HepG2 (cell line): ENCODE data around the gene MPIG6B. TPM values are rescaled to one million over a fixed set of nuclear protein-coding genes. Genes with fewer than 3 reads are reported as not detected.

ENCODE experiments used
- ATAC-seq: fragments of 200-7000 bp; cut with Tn5 transposase; 3 replicates; pipeline ENCODE4 v1.9.1; 2020; ENCODE audit warnings: mild to moderate bottlenecking, moderate library complexity
- BruUV-seq: library from RNA; stranded (reverse); fragments of 400-500 nt; replicated peaks from 2 replicates; lab custom pipeline; 2021; lab: Mats Ljungman, UMichigan
- CTCF ChIA-PET: fragments of 300-600 bp; formaldehyde crosslinking; extraction: SDS; loops from one replicate; lab custom pipeline; 2021; ENCODE audit warnings: low total read pairs, inconsistent platforms, low intra/inter-chr PET ratio; lab: Yijun Ruan, JAX
- POLR2A ChIA-PET: fragments of 350-600 bp; sonication (Branson Sonifier 250); formaldehyde crosslinking; loops from one replicate; lab custom pipeline; 2020; ENCODE audit warnings: antibody characterized with exemption, inconsistent platforms; lab: Yijun Ruan, JAX
- DNase-seq: peaks from one replicate; pipeline ENCODE4 v3.0.0-alpha.2; 2015; ENCODE audit warnings: low spot score
- FAIRE-seq: peaks from 3 replicates; lab custom pipeline; 2011; peaks lifted over from hg19 to GRCh38; lab: Jason Lieb, UNC
- H2AFZ ChIP-seq: one replicate; pipeline ENCODE4 v1.6.1; 2011; ENCODE audit warnings: low read length, inconsistent platforms
- H3K27ac ChIP-seq: fragments of 300-600 bp; 3 replicates; pipeline ENCODE4 v1.8.0; 2011; ENCODE audit warnings: mixed run types, mild to moderate bottlenecking, mixed read lengths, low read length, inconsistent platforms; ENCODE audit not compliant: insufficient read depth; ENCODE audit errors: extremely low read length
- H3K27me3 ChIP-seq, 2 experiments: fragments of 200-600 bp in 1 of 2; 2 replicates in 1 of 2; 3 replicates in 1 of 2; pipeline versions ENCODE4 v1.6.0 to v1.8.0; 2011; ENCODE audit warnings: low read length in 2 of 2, mild to moderate bottlenecking in 2 of 2, moderate library complexity in 2 of 2, inconsistent platforms in 1 of 2; ENCODE audit not compliant: insufficient read depth in 2 of 2, control insufficient read depth in 1 of 2
- H3K36me3 ChIP-seq, 2 experiments: fragments of 200-600 bp in 1 of 2; replicated peaks in 1 of 2; 2 replicates in 1 of 2; 3 replicates in 1 of 2; pipeline versions ENCODE4 v1.5.1 to v1.8.0; 2011; ENCODE audit warnings: low read length in 2 of 2, inconsistent platforms in 1 of 2; ENCODE audit not compliant: insufficient read depth in 2 of 2, control insufficient read depth in 1 of 2
- H3K4me1 ChIP-seq: 2 replicates; pipeline ENCODE4 v1.5.1; 2012; ENCODE audit warnings: low read length, inconsistent platforms; ENCODE audit not compliant: insufficient read depth
- H3K4me2 ChIP-seq: 2 replicates; pipeline ENCODE4 v1.6.0; 2011; ENCODE audit warnings: low read depth, low read length, inconsistent platforms
- H3K4me3 ChIP-seq, 3 experiments: fragments of 200-600 bp in 1 of 3; sonication (generic), shearing (Covaris generic) in 1 of 3; replicated peaks in 1 of 3; 2 replicates each; pipeline ENCODE4 v1.5.1; 2011 to 2016; ENCODE audit warnings: low read length in 3 of 3, inconsistent platforms in 2 of 3, low read depth in 2 of 3, mild to moderate bottlenecking in 2 of 3, control low read depth in 1 of 3, mixed read lengths in 1 of 3; ENCODE audit not compliant: insufficient read depth in 1 of 3
- H3K79me2 ChIP-seq: one replicate; pipeline ENCODE4 v1.6.1; 2011; ENCODE audit warnings: low read length, inconsistent platforms; ENCODE audit not compliant: insufficient read depth
- H3K9ac ChIP-seq: 2 replicates; pipeline ENCODE4 v1.6.0; 2011; ENCODE audit warnings: mild to moderate bottlenecking, low read depth, low read length, inconsistent platforms; ENCODE audit not compliant: insufficient read depth
- H3K9me3 ChIP-seq: 2 replicates; pipeline ENCODE4 v1.5.1; 2012; ENCODE audit warnings: mild to moderate bottlenecking, low read length
- H4K20me1 ChIP-seq: 2 replicates; pipeline ENCODE4 v1.6.0; 2011; ENCODE audit warnings: inconsistent platforms, mild to moderate bottlenecking, low read length, moderate library complexity; ENCODE audit not compliant: insufficient read depth
- AGO2 ChIP-seq: fragments of 200-400 bp; formaldehyde crosslinking; optimal IDR thresholded peaks from 2 replicates; pipeline ENCODE3; 2017; ENCODE audit warnings: mild to moderate bottlenecking, low read depth, low read length, moderate library complexity
- KLF6 ChIP-seq: IDR thresholded peaks from 2 replicates; pipeline ENCODE4 v1.8.0; 2016; ENCODE audit warnings: missing biosample characterization, missing genetic modification reagents
- MTA3 ChIP-seq: sonication (generic); formaldehyde crosslinking; IDR thresholded peaks from 2 replicates; pipeline ENCODE4 v1.4.0; 2020; ENCODE audit warnings: missing genetic modification reagents
- SAFB2 ChIP-seq: sonication (generic); formaldehyde crosslinking; IDR thresholded peaks from 2 replicates; pipeline ENCODE4 v1.5.1; 2020; ENCODE audit warnings: missing genetic modification reagents, low read depth, mild to moderate bottlenecking, borderline replicate concordance
- SAP130 ChIP-seq: IDR thresholded peaks from 2 replicates; pipeline ENCODE4 v1.6.1; 2016; ENCODE audit warnings: low read depth
- SP4 ChIP-seq: sonication (generic); formaldehyde crosslinking; IDR thresholded peaks from 2 replicates; pipeline ENCODE4 v1.8.1; 2023; ENCODE audit warnings: mild to moderate bottlenecking, missing genetic modification reagents
- ZBTB38 ChIP-seq: sonication (generic); formaldehyde crosslinking; IDR thresholded peaks from 2 replicates; pipeline ENCODE4 v1.5.1; 2020; ENCODE audit warnings: mild to moderate bottlenecking, missing genetic modification reagents
- ZNF577 ChIP-seq: sonication (generic); formaldehyde crosslinking; IDR thresholded peaks from 2 replicates; pipeline ENCODE4 v1.4.0; 2020; ENCODE audit warnings: mild to moderate bottlenecking, low read depth, missing genetic modification reagents, borderline replicate concordance
- ZNF609 ChIP-seq: sonication (generic); formaldehyde crosslinking; IDR thresholded peaks from 2 replicates; pipeline ENCODE4 v1.4.0; 2020; ENCODE audit warnings: mild to moderate bottlenecking, missing genetic modification reagents, borderline replicate concordance
- ZNF652 ChIP-seq: IDR thresholded peaks from 2 replicates; pipeline ENCODE4 v1.6.1; 2016; ENCODE audit warnings: low read depth, borderline replicate concordance
- ZNF768 ChIP-seq: sonication (generic); formaldehyde crosslinking; IDR thresholded peaks from 2 replicates; pipeline ENCODE4 v1.4.0; 2020; ENCODE audit warnings: missing genetic modification reagents
- WGBS: methylation state at CpG from one replicate; pipeline ENCODE4 v1.1.6; 2017; ENCODE audit warnings: low lambda C conversion rate; 5-methylcytosine and 5-hydroxymethylcytosine counted together
- in situ Hi-C: cut with HindIII; loops from 2 replicates; pipeline ENCODE4 v1.10.0; 2017; ENCODE audit warnings: low pct_unique_long_range_greater_than_20kb; ENCODE audit not compliant: extremely low pct_ligation_motif_present
- intact Hi-C: fragments of 100-400 bp; cut with micrococcal nuclease; formaldehyde crosslinking; loops from one replicate; pipeline ENCODE4 v1.10.0; 2022; ENCODE audit not compliant: unreplicated experiment
- polyA plus RNA-seq, 8 experiments: library from polyadenylated mRNA; depleted of rRNA in 3 of 8; stranded (reverse) in 7 of 8; unstranded in 1 of 8; fragments of >200 nt; fragmentation: Illumina TruSeq in 4 of 8; extraction: Trizol in 4 of 8; gene quantifications; 2 replicates each; pipeline versions ENCODE4 v1.2.1 to v1.2.3, GENCODE V29; 2011 to 2016; ENCODE audit warnings: low read depth in 4 of 8, missing spikeins in 1 of 8, mixed read lengths in 1 of 8; ENCODE audit not compliant: insufficient read depth in 1 of 8
- total RNA-seq, 5 experiments: library from RNA; depleted of rRNA; stranded (reverse); fragments of >200 nt; fragmentation: Illumina TruSeq; extraction: Trizol; gene quantifications; 2 replicates each; pipeline ENCODE4 v1.2.3, GENCODE V29; 2016; ENCODE audit warnings: low read depth in 1 of 5

Gene MPIG6B
- total and polyA plus RNA-seq, 2 of the 13 experiments (the other 11 are each of a cell fraction or from before 2014, with no cell fraction given): not detected

- Histone ChIP-seq H3K4me3 (no peak overlapping the region), H3K36me3 (peaks cover 46 to 54% of the 10 kb centered on the region in 2 experiments), H3K27me3 (no peaks in the 10 kb centered on the region), H3K4me1 (peaks cover 21% of the 10 kb centered on the region), H4K20me1 (no peaks in the 10 kb centered on the region), H3K4me2 (no peak overlapping the region), H3K9me3 (no peaks in the 10 kb centered on the region), H2AFZ (no peak overlapping the region), H3K9ac (no peak overlapping the region), H3K27ac (no peak overlapping the region), H3K79me2 (no peaks in the 10 kb centered on the region)
- in situ Hi-C loops: no loop called here
- 94% methylated on average over 13 of the region's 14 CpGs for WGBS
- intact Hi-C loops: no loop called here
- TF ChIP-seq ZNF652 (CRISPR knock-in tag) (peak; percentile 76), SP4 (CRISPR knock-in tag) (no peak)
- ChIA-PET CTCF (no interaction called here), POLR2A (no interaction called here)
- DNase-seq (no peak), ATAC-seq (no peak), FAIRE-seq (no peak)
- no TSS peak for BruUV-seq
Measured at GRCh38 chr6:31687860-31688693, 35.1 kb upstream of the MPIG6B start.

- ChIA-PET CTCF (interaction anchor here (0.8 to 1.2 kb wide), 2 partner anchors 9 to 84 kb away, joined by 3 to 5 read pairs; partner anchors contain the start of gene LY6G5C), POLR2A (interaction anchor here (0.5 kb wide), 1 partner anchor 68 kb away, joined by 3 read pairs; no protein-coding TSS in a partner anchor)
- Histone ChIP-seq H3K4me3 (no peak overlapping the region), H2AFZ (no peak overlapping the region), H3K27me3 (no peaks in the 10 kb centered on the region), H4K20me1 (no peaks in the 10 kb centered on the region), H3K9ac (no peak overlapping the region), H3K79me2 (no peaks in the 10 kb centered on the region), H3K4me1 (peaks cover 12% of the 10 kb centered on the region; the same call in 1 of the 2 replicates), H3K36me3 (peaks cover 54 to 64% of the 10 kb centered on the region in 2 experiments), H3K27ac (no peak overlapping the region), H3K4me2 (no peak overlapping the region), H3K9me3 (no peaks in the 10 kb centered on the region)
- no TSS peak for BruUV-seq
- in situ Hi-C loops (no loop called here), intact Hi-C loops (no loop called here)
- ATAC-seq (peak; percentile 69), DNase-seq (no peak), FAIRE-seq (no peak)
- 89% methylated on average over 10 of the region's 11 CpGs for WGBS
- TF ChIP-seq AGO2 (no peak), SAP130 (CRISPR knock-in tag) (no peak), KLF6 (CRISPR knock-in tag) (no peak), SAFB2 (CRISPR knock-in tag) (no peak), ZBTB38 (no peak), ZNF768 (CRISPR knock-in tag) (peak; percentile 20; the same call in 1 of the 2 replicates), ZNF609 (CRISPR knock-in tag) (no peak), ZNF577 (CRISPR knock-in tag) (no peak), MTA3 (CRISPR knock-in tag) (no peak)
Measured at GRCh38 chr6:31689249-31690110, 33.7 kb upstream of the MPIG6B start.
